CD4-positive, alpha-beta T cell treated with Interleukin-21 for 1 hour (primary cell): ENCODE data around the gene PTGS1.

Experiments
- DNase-seq: peaks from one replicate; pipeline ENCODE4 v3.0.0-alpha.2; 2020

PTGS1 gene

DNA sequence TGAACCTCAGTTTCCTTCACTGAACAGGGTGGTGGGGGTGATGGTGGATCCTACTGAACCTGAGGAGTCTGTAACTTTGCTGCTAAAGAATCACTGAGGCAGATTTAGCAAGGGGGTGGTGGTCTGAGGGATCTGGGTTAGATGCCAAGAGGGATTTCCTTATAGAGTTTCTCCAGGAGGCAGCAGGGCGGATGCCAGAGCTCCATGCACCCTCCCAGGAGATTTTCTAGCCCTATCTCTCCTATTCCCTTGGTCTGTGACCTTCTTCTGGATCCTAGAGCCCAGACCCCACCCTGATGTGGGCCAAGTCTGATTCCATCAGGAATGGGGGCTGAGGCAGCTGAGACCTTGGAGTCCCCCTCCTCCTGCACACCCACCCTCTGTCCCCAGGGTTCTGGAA, 6.0 kb downstream of the PTGS1 start:
- DNase-seq = no peak

DNA sequence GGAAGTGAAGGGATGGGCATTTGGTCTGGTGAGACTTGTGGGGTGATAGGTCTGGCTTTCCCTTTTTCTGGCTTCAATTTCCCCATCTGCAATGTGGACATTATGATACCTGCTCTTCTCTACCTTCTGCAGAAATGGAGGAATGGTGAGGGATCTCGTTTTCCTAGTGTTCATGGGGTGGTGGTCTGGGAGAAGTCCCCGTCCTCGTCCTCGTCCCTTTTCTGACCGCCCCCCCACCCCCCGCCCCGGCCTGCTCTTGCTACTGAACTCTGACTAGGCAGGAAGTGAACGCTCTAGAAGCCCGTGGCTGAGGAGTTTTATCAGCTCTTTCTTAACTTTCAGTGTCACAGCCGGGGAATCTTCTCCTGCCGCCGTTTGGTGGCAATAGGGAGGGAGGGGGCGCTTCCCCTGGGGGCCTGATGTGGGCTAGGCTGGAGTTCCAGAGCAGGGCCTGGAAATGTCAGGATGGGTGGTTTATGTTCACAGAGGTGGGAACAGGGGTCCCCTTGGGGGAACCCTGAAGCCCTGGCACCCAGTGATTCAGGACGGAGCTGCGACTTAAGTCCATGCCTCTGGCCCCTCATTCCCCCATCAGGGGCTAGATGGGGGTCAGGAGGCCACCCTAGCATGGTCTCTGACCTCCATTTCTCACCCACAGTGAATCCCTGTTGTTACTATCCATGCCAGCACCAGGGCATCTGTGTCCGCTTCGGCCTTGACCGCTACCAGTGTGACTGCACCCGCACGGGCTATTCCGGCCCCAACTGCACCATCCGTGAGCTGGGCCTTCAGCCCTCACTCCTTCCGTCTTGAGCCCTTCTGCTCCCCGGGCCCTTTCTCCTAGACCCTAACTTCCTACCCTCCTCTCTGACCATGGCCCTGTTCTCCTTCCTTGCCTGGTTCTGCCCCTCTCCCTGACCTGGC, 6.7 kb downstream of the PTGS1 start:
- no peak for DNase-seq

DNA sequence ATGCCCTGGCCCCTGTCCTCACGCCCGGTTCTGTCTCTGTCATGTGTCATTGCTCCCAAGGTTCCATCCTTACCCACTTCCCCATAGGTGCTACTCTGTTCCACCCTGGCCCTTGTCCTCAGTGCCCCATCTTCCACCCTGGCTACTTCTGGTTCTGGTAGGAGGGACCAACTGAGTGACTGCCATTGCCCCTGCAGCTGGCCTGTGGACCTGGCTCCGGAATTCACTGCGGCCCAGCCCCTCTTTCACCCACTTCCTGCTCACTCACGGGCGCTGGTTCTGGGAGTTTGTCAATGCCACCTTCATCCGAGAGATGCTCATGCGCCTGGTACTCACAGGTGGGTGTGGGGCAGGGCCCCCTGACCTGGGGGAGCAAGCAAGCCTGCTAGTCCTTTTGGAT, 7.4 kb downstream of the PTGS1 start:
- no peak for DNase-seq

DNA sequence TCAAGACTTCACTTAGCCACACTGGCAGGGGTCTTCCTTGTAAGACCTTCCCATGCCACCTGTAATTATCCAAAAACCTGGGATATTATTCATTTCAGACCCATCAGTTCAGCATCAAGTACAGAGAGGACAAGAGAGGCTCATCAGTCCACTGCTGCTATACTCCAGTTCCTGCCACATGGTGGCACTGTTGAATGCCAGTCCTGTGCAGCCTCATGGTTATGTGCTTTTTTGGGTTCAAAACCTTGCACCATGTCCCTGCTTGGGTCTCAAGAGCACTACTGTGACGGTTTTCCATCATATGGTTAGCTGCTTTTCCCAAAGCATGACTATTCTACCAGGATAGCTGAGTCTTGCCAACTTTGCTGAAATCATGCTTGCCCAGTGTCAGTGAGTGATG, 8.5 kb downstream of the PTGS1 start:
- DNase-seq = no peak

DNA sequence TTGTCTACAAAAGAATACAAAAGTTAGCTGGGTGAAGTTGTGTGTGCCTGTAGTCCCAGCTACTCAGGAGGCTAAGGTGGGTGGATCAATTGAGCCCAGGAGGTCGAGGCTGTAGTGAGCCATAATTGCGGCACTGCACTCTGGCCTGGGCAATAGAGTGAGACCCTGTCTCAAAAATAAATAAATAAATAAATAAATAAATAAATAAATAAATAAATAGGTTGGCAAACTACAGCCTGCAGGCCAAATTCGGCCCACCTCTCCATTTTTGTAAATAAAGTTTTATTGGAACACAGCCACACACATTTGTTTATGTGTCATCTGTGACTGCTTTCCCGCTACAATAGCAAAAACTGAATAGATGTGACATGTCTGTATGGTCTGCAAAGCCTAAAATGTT, 9.5 kb downstream of the PTGS1 start:
- no peak for DNase-seq

DNA sequence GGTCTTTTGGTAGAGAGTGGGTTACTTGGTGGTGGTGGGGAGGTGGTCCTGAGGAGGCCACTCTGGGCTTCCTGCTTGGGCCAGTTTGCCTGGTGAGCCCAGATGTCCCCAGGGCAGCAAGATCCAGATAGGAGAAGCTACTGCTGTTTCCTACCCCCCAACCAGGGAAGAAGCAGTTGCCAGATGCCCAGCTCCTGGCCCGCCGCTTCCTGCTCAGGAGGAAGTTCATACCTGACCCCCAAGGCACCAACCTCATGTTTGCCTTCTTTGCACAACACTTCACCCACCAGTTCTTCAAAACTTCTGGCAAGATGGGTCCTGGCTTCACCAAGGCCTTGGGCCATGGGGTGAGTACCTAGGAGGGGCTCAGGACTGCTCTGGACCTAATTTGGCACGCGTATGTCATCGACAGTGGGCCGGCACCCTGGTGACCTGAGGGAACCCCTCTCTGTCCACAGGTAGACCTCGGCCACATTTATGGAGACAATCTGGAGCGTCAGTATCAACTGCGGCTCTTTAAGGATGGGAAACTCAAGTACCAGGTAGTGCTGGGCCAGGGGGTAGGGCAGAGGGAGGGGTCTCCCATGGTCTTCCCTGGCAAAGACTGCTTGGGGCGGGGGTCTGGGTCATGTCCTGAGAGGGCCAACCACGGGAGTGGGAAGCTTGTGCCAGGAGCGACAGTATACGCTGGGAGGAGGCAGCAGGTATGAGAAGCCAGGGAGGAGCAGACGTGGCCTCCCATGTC, 10.6 kb downstream of the PTGS1 start:
- DNase-seq = no peak

DNA sequence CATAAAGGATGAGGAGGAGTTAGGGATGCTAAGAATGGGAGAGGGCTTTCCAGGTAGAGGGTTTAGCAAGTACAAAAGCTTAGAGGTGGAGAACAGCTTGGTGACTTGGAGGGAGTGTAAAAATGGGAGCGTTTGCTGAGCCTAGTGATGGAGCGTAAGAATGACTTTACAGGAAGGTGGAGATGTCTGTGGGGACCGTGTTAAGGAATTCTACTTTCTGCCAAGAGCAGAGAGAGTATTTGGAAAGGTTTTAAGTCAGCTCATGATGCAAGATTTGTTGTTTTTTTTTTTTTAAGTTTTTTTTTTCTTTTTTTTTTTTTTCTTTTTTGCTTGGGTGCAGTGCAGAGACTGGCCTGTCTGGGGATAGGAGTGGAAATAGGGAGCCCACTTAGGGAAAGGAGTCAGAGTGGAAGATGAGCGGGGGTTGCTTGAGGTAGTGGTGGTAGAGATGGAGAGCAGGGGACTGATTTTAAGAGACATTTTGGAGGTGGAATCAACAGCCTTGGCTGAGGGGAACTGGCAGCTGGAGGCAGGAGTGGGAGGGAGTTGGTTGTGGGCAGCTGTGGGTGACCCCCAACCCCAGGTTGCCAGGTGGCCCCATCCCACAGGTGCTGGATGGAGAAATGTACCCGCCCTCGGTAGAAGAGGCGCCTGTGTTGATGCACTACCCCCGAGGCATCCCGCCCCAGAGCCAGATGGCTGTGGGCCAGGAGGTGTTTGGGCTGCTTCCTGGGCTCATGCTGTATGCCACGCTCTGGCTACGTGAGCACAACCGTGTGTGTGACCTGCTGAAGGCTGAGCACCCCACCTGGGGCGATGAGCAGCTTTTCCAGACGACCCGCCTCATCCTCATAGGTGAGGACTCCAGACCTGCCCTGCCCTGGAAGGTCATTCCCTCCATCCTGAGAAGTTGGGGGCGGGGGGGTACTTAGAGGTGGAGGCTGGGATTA, 12.4 kb downstream of the PTGS1 start:
- DNase-seq = no peak

DNA sequence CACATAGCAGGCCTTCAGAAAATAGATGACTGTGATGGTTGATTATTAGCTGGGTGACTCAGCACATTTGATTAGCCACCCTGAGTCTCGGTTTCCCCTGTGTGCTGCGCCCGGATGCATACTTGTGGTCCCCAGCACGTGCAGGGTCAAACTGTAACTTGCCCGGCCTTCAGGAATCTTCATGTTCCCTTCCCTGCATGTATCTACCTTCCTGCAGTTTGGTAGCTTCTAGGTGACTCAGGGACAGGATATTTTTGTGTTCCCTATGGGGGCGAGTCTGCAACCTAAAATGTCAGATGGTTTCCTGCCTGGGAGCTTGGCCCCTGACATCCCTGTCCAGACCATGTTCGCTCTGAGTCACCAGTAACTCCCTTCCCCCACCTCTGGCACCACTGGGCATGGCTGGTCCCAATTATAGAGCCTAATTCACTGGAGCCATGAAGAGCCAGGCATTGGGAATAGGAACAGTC, 13.2 kb downstream of the PTGS1 start:
- no peak for DNase-seq

DNA sequence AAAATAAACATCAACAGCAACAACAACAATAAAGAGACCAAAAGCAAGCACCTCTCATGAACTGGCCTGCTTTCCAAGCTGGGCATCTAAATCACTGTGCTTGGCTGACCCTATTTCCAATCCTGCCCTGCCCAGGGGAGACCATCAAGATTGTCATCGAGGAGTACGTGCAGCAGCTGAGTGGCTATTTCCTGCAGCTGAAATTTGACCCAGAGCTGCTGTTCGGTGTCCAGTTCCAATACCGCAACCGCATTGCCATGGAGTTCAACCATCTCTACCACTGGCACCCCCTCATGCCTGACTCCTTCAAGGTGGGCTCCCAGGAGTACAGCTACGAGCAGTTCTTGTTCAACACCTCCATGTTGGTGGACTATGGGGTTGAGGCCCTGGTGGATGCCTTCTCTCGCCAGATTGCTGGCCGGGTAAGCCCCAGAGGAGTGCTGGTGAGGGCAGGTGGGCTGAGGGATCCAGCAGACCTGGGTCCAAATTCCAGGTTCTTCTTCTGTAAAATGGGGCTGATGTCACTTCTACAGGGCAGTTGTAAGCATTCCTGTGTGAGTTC, 15.6 kb downstream of the PTGS1 start:
- no peak for DNase-seq

DNA sequence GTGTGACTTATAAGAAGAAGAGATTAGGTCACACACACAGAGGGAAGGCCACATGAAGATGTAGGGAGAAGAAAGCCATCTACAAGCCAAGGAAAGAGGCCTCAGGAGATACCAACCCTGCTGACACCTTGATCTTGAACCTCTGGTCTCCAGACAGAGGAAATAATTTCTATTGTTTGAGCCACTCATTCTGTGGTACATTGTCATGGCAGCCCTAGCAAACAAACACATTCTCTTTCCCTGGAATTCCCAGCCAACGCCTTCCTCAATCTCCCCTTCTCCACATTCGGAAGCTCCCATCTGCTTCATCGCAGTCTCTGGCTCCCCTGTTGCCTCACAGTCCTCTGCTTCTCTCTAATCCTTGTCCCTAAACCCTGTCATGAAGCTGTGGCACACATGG, 16.7 kb downstream of the PTGS1 start:
- no peak for DNase-seq

DNA sequence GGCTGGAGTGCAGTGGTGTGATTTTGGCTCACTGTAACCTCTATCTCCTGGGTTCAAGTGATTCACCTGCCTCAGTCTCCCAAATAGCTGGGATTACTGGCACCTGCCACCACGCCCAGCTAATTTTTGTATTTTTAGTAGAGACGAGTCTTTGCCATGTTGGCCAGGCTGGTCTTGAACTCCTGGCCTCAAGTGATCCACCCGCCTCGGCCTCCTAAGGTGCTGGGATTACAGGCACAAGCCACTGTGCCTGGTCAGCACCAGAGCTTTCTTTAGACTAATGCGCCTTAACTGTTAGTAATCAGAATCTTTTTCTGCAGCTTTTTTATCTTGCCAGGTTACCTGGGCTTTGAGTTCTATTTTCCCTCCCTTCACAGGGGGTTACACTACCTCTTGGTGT, 18.4 kb downstream of the PTGS1 start:
- no peak for DNase-seq

DNA sequence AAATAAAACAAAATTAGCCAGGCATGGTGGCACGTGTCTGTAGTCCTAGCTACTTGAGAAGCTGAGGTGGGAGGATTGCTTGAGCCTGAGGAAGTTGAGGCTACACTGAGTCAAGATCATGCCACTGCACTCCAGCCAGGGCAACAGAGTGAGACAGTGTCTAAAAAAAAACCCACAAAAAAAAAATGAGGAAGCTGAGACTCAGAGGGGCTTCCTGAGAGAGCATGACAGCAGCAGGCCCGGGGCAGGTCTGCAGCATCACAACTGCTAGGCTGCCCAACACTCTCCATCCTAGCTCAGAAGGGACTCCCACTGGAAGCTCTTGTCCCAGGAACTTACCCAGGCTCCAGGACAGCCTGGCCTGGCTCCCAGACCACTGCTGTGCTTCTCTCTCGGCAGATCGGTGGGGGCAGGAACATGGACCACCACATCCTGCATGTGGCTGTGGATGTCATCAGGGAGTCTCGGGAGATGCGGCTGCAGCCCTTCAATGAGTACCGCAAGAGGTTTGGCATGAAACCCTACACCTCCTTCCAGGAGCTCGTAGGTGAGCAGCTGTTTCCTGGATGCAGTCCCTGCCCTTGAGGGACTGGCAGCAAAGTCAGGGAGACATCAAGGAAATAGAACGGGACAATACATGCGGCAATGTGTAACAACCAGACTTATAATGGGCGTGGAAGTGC, 19.1 kb downstream of the PTGS1 start:
- no peak for DNase-seq

DNA sequence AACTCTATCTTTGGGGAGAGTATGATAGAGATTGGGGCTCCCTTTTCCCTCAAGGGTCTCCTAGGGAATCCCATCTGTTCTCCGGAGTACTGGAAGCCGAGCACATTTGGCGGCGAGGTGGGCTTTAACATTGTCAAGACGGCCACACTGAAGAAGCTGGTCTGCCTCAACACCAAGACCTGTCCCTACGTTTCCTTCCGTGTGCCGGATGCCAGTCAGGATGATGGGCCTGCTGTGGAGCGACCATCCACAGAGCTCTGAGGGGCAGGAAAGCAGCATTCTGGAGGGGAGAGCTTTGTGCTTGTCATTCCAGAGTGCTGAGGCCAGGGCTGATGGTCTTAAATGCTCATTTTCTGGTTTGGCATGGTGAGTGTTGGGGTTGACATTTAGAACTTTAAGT, 21.5 kb downstream of the PTGS1 start:
- DNase-seq = no peak

DNA sequence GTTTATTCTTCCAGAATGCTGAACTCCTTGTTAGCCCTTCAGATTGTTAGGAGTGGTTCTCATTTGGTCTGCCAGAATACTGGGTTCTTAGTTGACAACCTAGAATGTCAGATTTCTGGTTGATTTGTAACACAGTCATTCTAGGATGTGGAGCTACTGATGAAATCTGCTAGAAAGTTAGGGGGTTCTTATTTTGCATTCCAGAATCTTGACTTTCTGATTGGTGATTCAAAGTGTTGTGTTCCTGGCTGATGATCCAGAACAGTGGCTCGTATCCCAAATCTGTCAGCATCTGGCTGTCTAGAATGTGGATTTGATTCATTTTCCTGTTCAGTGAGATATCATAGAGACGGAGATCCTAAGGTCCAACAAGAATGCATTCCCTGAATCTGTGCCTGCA, 21.9 kb downstream of the PTGS1 start:
- no peak for DNase-seq

DNA sequence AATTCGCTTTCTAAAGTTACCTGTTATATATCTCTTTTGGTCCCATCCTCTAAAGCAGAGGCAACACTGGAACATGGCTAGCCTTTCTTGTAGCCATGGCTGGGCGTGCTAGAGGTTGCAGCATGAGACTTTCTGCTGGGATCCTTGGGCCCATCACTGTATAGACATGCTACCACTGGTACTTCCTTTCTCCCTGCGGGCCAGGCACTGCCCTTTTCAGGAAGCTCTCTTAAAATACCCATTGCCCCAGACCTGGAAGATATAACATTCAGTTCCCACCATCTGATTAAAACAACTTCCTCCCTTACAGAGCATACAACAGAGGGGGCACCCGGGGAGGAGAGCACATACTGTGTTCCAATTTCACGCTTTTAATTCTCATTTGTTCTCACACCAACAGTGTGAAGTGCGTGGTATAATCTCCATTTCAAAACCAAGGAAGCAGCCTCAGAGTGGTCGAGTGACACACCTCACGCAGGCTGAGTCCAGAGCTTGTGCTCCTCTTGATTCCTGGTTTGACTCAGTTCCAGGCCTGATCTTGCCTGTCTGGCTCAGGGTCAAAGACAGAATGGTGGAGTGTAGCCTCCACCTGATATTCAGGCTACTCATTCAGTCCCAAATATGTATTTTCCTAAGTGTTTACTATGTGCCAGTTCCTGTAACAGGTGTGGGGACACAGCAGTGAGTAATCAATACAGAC, 22.6 kb downstream of the PTGS1 start:
- DNase-seq = no peak

DNA sequence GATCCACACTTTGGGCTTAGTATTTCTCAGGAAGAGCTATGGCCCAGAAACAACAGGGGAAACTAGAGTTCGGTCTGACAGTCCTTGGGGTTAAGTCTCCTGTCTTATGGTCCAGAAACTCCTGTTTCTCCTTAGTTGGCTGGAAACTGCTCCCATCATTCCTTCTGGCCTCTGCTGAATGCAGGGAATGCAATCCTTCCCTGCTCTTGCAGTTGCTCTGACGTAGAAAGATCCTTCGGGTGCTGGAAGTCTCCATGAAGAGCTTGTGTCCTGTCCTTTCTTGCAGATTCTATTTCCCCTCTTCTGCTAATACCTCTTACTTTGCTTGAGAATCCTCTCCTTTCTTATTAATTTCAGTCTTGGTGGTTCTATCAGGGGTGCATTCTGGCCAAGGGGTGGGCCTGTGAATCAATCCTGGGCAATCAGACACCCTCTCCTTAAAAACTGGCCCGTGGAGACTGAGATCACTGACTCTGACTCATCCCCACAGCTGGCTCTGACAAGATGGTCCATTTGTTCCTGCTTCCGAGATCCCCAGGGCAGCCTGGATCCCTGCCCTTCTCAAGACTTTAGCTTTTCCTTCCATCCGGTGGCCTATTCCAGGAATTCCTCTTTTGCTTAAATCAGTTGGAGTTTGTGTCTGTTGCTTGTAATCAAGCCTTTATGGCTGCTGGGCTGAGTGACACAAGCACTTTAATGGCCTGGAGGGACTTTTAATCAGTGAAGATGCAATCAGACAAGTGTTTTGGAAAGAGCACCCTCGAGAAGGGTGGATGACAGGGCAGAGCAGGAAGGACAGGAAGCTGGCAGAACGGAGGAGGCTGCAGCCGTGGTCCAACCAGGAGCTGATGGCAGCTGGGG, 23.7 kb downstream of the PTGS1 start:
- DNase-seq = no peak

DNA sequence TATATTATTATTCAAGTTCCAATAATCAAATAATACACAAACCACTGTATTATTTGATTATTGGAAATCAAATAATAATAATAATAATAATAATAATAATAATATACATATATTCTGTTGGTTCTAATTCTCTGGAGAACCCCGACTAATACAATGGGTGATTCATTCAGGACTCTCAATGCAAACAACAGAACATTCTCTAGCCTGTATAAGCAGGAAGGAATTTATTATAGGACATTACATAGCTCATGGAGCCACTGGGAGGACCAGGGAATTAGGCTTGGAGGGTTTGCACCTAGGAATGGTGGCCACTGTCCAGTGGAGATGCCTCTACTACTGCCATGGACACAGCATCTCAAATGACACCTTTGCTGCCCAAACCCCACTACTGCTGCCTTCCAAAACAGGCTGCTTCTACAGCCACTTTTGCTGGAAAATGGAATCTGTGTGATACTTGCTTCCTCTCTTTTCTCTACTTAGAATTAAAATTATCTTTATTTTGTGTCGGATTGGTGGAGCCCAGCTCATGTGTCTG, 25.9 kb downstream of the PTGS1 start:
- no peak for DNase-seq

DNA sequence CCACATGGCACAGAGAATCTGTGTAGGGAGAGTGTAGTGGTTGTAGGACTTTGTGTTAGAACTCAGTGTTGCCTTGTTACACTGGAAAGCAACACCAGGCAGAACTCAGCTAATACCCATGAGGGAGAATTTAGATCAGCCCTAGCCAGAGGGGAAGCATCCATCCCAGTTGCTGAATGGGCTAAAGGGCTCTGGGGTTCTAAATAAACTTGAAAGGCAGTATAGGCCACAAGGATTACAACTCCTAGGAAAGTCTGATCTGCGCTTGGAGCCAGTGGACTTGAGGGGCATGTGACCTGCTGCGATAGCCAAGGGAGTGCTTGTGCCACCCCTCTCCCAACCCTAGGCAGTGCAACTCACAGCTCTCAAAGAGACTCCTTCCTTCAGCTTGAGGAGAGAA, 26.9 kb downstream of the PTGS1 start:
- no peak for DNase-seq

DNA sequence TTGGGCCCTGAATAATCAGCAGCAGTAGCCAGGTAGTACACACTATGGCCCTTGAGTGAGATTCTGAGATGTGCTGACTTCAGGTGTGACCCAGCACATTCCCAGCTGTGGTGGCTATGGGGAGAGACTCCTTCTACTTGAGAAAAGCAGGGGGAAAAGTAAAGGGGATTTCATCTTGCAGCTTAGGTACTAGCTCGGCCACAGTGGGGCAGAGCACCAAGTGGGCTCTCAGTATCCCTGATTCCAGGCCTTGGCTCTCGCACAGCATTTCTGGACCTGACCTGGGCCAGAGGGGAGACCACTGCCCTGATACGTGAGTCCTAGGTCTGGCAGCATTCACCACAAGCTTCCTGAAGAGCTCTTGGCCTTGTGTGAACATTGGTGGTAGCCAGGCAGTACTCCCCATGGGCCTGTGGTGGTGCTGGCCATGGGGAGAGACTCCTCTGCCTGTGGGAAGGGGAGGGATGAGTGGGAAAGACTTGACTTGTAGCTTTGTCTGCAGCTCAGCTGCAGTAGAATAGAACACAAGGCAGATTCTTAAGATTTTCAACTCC, 27.6 kb downstream of the PTGS1 start:
- no peak for DNase-seq

DNA sequence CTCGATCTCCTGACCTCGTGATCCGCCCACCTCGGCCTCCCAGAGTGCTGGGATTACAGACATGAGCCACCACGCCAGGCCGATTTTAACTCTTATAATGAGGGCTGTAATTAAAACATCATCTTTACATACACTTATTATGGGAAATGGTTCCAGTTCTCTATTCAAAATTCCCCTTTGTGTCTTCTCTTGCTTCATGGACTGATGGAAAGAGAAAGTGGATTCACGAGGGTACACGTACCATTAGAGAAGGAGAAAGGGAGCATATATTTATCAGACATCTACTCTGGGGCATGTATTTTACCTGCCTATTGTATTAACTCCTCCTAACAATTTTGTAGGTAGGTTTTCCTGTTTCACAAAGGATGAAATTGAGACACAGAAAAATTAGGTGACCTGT, 31.1 kb downstream of the PTGS1 start:
- DNase-seq = no peak
